ENCODE data around the gene REXO2.

Gene REXO2

DNA sequence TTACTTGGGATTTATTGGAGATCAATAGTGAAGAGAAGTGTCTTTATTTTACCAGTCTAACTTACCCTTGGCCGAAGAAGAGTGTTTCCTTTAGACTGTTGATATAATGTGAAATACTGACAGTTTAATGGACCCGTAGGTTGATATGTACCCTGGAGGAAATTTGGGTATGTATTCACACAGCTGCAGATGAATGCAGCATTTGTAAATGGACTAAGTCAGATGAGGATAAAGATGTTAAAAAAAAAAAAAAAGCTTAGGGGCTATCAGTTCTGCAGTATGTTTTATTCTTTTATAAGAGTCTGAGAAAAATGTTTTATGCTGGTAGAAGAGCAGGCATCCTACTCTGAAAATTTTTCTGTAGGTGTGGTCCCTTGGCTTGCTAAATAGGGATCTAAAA is 2.7 kb downstream of the REXO2 start:
- no peak for DNase-seq

DNA sequence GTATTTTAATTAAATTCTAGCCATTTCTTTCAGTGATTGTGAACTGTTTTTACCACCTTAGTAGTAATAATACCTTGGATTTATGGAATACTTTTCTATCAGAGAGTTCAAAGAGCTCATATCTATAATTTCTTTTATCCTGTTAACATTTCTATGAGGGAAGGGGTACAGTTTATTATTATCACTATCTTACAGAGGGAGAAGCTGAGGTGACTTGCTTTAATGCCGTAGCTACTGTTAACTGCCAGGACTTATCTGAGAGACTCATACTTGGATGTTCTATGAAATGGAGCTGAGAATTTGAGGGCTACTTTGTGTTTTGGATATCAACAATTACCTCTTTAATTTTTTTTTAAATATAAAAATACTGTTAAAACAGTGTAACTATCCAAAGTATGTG is 3.3 kb downstream of the REXO2 start:
- peak; percentile 84 for DNase-seq

DNA sequence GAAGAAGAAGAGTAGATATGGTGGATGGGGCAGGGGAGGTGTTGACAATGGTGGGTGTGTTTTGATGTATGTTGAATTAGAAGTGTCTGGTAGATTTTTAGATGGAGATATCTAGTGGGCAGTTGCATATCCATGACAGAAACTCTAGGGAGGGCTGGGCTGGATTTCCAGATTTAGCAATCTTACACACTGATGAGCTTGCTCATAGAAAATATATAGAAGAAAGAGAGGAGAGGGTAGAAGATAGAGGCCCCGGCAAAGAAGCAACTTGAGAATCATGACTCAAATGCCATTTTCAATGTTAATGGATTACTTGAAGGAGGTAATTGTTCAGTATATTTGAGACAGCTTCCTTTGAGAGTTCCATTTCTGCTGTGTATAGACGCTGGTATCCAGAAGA is 8.2 kb downstream of the REXO2 start:
- DNase-seq, result no peak

DNA sequence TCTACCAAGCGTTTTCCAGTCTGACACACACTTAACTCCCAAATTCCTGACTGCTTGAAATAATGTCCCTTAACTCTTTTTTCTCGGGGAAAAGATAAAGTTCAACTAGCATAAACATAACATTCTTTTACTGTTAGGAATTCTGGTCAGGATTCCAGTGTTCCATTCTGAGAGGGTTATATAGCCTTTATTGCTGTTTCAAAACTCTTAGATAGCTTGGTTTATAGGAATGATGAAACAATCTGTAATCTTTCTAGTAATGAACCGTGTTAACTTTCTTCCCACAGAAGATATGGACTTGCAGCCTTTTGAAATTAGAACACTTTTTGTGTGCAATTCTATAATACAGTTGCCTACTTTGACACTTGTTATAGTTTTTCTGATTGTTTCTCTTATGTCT is 8.6 kb downstream of the REXO2 start:
- DNase-seq, result peak; percentile 30

DNA sequence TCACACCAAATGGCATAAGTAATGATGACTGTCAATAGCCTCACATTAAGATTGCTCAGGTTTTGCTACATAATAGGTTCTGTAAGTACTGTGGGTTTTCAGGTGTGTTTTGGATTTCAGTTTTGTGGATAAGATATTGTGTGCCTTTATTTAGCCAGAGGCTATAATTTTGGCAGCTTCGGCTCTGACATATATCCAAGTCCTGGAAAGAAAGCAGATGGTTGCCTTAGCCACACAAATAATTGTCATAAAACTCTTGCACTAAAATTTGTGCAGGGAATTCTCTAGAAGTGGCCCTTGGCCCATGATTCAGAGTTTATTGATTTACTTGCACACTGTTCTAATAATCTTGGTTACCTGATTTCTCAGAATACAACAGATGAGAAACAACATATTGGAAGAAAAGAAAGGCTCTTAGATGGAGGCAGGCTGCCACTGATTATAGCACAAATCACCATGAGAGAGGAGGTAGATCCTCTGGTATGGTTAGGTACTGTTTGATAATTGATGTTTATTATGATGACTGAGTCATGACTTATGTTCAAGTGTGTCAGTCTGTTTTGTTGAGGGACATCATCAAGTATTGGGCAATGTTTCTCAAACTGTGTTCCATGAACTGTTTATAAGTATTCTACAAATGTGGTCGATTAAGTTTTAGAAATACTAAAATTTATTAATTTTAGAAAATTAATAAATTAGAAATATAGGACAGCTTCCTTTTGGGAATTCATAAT is 9.6 kb downstream of the REXO2 start:
- DNase-seq, result peak; percentile 21

DNA sequence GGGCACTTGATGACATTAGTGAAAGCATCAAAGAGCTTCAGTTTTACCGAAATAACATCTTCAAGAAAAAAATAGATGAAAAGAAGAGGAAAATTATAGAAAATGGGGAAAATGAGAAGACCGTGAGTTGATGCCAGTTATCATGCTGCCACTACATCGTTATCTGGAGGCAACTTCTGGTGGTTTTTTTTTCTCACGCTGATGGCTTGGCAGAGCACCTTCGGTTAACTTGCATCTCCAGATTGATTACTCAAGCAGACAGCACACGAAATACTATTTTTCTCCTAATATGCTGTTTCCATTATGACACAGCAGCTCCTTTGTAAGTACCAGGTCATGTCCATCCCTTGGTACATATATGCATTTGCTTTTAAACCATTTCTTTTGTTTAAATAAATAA is 10.6 kb downstream of the REXO2 start:
- DNase-seq, result peak; percentile 95

DNA sequence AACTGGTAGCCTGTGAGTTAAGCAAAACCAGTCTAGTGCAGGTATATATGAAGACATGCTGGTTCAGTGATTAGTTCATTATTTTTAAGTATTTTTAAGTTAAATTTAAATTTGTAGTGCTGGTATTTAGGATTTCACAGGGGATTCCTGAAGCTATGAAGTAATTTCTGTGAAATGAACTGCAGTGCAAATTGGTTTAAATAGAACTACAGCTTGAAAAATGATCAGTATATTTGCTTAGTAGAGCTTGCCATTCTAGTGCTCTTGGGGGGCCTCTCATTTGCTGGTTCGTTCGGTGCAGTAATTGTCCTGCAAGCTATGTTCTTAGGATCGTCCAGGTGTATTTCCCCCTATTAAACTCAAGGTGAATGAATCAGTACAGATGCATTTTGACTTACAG is 13.1 kb downstream of the REXO2 start:
- DNase-seq, result no peak

DNA sequence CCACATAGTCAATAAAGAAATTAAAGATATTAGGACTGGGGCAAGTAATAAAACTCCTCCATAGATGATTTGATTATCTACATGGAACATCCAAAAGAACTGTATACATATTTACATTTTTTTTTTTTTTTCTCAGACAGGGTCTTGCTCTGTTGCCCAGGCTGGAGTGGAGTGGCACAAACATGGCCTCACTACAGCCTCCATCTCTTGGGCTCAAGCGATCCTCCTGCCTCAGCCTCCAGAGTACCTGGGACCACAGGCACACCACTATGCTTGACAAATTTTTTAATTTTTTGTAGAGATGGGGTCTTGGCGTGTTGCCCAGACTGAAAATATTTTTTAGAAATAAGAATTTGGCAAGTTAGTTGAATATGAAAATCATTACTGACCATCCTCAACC is 24.7 kb downstream of the REXO2 start:
- no peak for DNase-seq

DNA sequence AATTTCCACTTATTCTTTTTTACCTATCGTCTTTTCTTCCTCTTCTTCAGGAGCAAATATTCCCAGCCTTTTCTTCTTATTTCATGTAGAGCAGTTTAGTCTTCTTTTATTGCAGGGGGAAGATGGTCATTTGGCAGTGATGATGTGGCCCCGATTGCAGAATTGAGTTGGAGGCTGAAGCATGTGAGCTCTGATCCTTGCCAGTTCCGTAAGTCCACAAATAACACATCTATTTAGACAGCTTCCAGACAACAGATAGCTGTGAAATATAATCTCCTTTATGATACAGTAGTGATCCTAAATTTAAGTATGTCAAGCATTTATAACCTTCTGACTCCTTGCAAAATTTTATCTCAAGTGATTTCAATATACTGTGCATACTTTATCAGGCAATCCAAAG is 27.5 kb downstream of the REXO2 start:
- no peak for DNase-seq

DNA sequence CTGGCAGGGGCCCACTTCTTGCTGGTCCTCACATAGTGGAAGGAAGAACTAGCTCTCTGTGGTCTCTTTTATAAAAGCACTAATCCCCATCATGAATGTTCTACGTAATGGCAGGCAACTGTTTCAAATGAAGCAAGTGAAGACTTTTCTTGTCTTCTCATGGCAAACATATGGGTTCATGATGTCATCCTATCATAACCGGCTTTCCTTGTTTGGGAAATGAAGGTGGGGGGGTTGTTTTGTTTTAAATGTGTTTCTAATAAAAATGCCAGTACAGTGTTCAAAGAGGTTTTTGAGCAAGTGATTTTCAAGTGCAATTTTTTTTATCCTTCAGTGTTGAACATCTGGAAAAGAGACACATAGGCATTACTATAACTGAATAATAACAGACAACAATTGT is 33.4 kb downstream of the REXO2 start:
- no peak for DNase-seq

DNA sequence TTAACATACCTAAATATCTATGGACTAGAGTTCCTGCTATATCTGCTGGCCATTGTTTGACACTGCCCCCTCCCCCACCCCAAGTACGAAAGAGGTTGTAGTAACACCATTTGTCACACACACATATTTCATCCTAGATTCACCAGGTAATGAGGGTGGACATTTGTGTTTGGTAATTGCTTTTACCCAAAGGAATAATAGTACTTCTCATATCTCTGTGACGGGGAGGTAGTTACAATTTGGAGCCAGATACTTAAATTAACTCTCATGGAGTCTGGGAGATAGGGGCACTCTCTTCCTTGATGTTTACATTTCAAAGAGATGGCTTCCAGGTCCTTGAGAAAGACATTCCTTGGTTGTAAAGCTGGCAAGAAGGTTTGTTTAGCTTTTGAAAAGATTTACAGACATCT is 38.7 kb downstream of the REXO2 start:
- DNase-seq, result no peak

DNA sequence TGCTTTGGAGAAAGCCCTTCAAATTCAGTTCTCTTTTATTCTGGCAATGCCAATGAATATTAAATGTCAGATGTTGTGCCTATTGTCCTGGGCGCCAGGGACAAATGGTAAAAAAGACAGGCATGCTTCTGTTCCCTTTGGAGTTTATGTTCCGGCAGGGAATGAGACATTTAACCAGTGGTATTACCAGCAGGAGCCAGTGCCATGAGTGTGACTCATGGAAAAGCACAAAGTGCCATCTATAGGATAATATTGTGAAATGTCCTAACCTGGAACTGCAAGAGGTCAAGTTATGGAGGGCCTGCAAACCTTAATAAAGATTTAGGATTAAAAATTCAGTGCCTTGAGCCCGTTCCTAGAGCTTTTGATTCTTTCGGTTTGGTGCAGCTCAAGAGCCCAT is 39.5 kb downstream of the REXO2 start:
- peak; percentile 22 for DNase-seq

DNA sequence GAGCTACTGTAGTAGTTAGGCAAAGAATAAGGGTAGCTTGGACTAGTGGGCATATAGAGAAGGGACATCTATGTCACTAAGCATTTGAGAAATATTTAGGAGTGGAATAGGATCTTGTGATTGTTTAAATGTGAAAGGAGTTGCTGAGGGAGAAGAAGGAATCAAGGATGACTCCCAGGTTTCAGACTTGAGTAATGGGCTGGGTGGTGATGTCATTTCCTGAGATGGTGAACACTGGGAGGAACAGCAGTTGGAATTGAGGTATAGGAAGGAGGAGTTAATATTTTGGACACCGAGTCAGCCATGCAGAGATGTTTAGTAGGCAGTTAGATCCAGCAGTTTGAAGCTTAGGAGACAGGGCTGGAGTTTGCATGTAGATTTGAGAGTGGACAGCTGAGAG is 40.1 kb downstream of the REXO2 start:
- no peak for DNase-seq

DNA sequence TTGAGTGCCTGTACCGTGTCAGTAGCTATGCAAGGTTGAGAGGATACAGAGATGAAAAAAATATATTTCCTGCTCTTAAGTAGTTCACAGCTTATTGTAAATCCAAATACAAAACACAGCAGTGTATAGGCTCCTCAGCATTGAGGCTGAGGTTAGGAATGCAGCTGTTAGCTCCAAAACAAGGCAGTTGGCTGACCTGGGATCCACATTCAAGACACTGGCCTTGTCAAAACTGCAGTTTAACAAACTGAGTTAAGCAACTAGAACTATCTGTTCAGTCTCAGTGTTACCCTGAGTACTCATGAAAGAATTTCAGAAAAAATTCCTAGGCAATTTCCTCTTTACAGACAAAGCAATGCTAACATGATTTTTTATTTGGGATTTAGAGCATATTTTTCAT is 42.8 kb downstream of the REXO2 start:
- DNase-seq, result no peak

DNA sequence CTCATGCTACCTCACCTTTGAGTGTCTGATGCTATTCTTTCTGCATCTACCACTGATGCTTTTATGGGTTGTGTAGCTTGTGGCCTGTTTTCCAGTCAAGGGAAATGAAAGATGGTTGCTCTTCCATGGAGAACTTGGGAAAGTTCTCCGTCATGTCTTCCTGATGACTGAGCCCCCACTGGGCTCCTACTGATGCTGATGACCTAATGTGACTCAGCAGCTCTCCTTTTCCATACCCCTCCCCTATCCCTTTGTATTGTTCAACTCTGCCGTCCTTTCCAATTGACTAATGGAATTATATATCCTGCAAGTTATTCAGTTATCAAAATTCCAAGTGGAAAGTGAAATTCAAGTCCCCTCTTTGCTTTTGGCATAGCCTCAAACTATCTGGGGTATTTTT is 44.7 kb downstream of the REXO2 start:
- DNase-seq, result no peak

DNA sequence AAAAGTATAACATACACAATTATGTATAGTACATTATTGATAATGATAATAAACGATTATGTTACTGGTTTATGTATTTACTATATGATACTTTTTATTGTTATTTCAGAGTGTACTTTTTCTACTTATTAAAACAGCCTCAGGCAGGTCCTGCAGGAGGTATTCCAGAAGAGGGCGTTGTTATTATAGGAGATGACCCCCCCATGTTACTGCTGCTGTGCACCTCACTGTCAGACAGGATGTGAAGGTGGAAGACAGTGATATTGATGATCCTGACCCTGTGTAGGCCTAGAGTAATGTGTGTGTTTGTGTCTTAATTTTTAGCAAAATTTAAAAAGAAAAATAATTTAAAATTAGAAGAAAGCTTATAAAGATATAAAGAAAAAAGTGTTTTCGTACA is 57.6 kb downstream of the REXO2 start:
- DNase-seq, result no peak

DNA sequence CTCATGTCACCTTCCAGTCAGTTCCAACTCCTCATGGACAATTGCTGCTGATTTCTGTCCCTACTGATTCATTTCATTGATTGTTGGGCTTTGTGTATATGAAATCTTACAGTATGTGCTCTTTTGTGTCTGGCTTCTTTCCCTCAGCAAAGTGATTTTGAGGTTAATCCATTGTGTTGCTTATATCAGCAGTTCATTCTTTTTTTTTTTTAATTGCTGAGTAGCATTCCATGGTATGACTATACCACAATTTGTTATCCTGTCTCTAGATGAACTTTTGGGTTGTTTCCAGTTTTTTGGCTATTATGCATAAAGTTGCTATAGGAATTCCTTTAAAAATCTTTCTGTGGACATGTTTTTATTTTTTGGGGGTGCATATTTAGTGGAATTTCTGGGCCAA is 60.5 kb downstream of the REXO2 start:
- no peak for DNase-seq
